Heart left ventricle (tissue), 13 donors: Measurements from ENCODE around the gene IER5.

ENCODE experiments used
- CTCF ChIP-seq, 12 donors: fragments of 200-600 bp; sonication (generic) in 4 of 12; IDR thresholded peaks; one replicate each; pipeline versions ENCODE4 v1.5.0 to v1.8.0; 2018 to 2022; ENCODE audit warnings: antibody characterized with exemption in 12 of 12, mild to moderate bottlenecking in 5 of 12
- POLR2A ChIP-seq, 2 donors: fragments of 450-650 bp; IDR thresholded peaks; one replicate each; pipeline ENCODE4 v1.6.1; 2017; ENCODE audit warnings: antibody characterized with exemption in 2 of 2, mild to moderate bottlenecking in 2 of 2, moderate library complexity in 2 of 2
- donor health status: ischemic (EF 13 %, LVEDD 7.1; RV severe dilation, severe dysfunction).
- donor health status: DM: no; HTN: yes; CAD: no.
- donor health status: DM: no; HTN: no; CAD: no.
- donor health status: ischemic (EF 25% LVEDD 6.9; RV normal size, moderate dysfunction).
- donor health status: ischemic (EF 25% LVEDD 5.7; RV mildly dilated, moderate dysfunction).
- donor health status: ischemic (EF 35%, LVEDD 5.7; RV mildly dilated, moderate dysfunction).
- donor health status: nonischemic (EF 11% LVEDD 7.7; RV severe dilation, severe dysfunction).
- donor health status: DM: yes; HTN: yes; CAD: no.
- donor health status: PGD.
- donor health status: ischemic (EF 29% LVEDD 5.4; RV normal size, mild dysfunction).
- donor health status: nonischemic (EF 23%, LVEDD 6.1; RV moderate dilation, normal function).

- TF ChIP-seq CTCF (IDR thresholded peaks at IDR 0.05), result no peak
- no peak for TF ChIP-seq POLR2A (IDR thresholded peaks at IDR 0.05)
Observed at GRCh38 chr1:181106479-181106878, 18.0 kb downstream of the IER5 start.
